HepG2 (cell line): ENCODE data around the gene ZNF17. TPM values are rescaled to one million over a fixed set of nuclear protein-coding genes. Genes with fewer than 3 reads are reported as not detected.

ENCODE experiments used
- ATF7 ChIP-seq, 2 experiments: fragments of 450-650 bp in 1 of 2; sonication (generic) in 1 of 2; formaldehyde crosslinking in 1 of 2; IDR thresholded peaks; 2 replicates each; pipeline versions ENCODE4 v1.4.0 to v1.6.1; 2016 to 2020; ENCODE audit warnings: antibody characterized with exemption in 1 of 2, mild to moderate bottlenecking in 1 of 2, missing genetic modification reagents in 1 of 2
- GZF1 ChIP-seq: sonication (generic); formaldehyde crosslinking; IDR thresholded peaks from 2 replicates; pipeline ENCODE4 v1.5.1; 2020; ENCODE audit warnings: mild to moderate bottlenecking, missing genetic modification reagents
- HES4 ChIP-seq: sonication (generic); formaldehyde crosslinking; IDR thresholded peaks from 2 replicates; pipeline ENCODE4 v1.9.0; 2021; ENCODE audit warnings: mild to moderate bottlenecking, missing genetic modification reagents, borderline replicate concordance
- HOXA9 ChIP-seq: sonication (generic); formaldehyde crosslinking; IDR thresholded peaks from 2 replicates; pipeline ENCODE4 v1.8.1; 2022; ENCODE audit warnings: missing genetic modification reagents, mild to moderate bottlenecking, moderate library complexity, borderline replicate concordance
- MYNN ChIP-seq: sonication (generic); formaldehyde crosslinking; IDR thresholded peaks from 2 replicates; pipeline ENCODE4 v1.4.0; 2020; ENCODE audit warnings: mild to moderate bottlenecking, low read depth, missing genetic modification reagents
- RBM39 ChIP-seq: fragments of 200-400 bp; formaldehyde crosslinking; IDR thresholded peaks from one replicate; pipeline ENCODE4 v1.6.1; 2018; ENCODE audit warnings: antibody characterized with exemption, mild to moderate bottlenecking, low read depth, low read length; ENCODE audit not compliant: poor library complexity, severe bottlenecking
- SMC3 ChIP-seq: IDR thresholded peaks from 2 replicates; pipeline ENCODE4 v1.6.1; 2011; ENCODE audit warnings: low read length, improper control_type of control experiment
- SNAPC2 ChIP-seq: sonication (generic); formaldehyde crosslinking; IDR thresholded peaks from 2 replicates; pipeline ENCODE4 v1.8.1; 2022; ENCODE audit warnings: mild to moderate bottlenecking, missing genetic modification reagents
- SNRNP70 ChIP-seq: fragments of 200-400 bp; formaldehyde crosslinking; IDR thresholded peaks from 2 replicates; pipeline ENCODE4 v1.6.1; 2017; ENCODE audit warnings: mild to moderate bottlenecking, low read depth, low read length, moderate library complexity
- TEAD3 ChIP-seq: optimal IDR thresholded peaks from 2 replicates; pipeline ENCODE3; 2016; ENCODE audit warnings: borderline replicate concordance
- ZNF180 ChIP-seq: sonication (generic); formaldehyde crosslinking; IDR thresholded peaks from 2 replicates; pipeline ENCODE4 v1.4.0; 2020; ENCODE audit warnings: low read depth, missing genetic modification reagents, borderline replicate concordance
- ZNF317 ChIP-seq: sonication (generic); formaldehyde crosslinking; IDR thresholded peaks from 2 replicates; pipeline ENCODE4 v1.5.0; 2020; ENCODE audit warnings: mild to moderate bottlenecking, missing genetic modification reagents
- ZNF382 ChIP-seq: sonication (generic); formaldehyde crosslinking; IDR thresholded peaks from 2 replicates; pipeline ENCODE4 v1.5.0; 2020; ENCODE audit warnings: missing genetic modification reagents, mild to moderate bottlenecking, borderline replicate concordance
- ZNF607 ChIP-seq: sonication (generic); formaldehyde crosslinking; IDR thresholded peaks from 2 replicates; pipeline ENCODE4 v1.5.1; 2020; ENCODE audit warnings: missing genetic modification reagents, mild to moderate bottlenecking, borderline replicate concordance
- ZNF678 ChIP-seq: sonication (generic); formaldehyde crosslinking; IDR thresholded peaks from 2 replicates; pipeline ENCODE4 v1.4.0; 2020; ENCODE audit warnings: mild to moderate bottlenecking, missing genetic modification reagents
- ZNF780A ChIP-seq: sonication (generic); formaldehyde crosslinking; IDR thresholded peaks from 2 replicates; pipeline ENCODE4 v1.8.0; 2022; ENCODE audit warnings: mild to moderate bottlenecking, missing genetic modification reagents, moderate library complexity
- ZSCAN20 ChIP-seq: sonication (generic); formaldehyde crosslinking; IDR thresholded peaks from 2 replicates; pipeline ENCODE4 v1.4.0; 2020; ENCODE audit warnings: missing genetic modification reagents, mild to moderate bottlenecking, borderline replicate concordance
- polyA plus RNA-seq, 8 experiments: library from polyadenylated mRNA; depleted of rRNA in 3 of 8; stranded (reverse) in 7 of 8; unstranded in 1 of 8; fragments of >200 nt; fragmentation: Illumina TruSeq in 4 of 8; extraction: Trizol in 4 of 8; gene quantifications; 2 replicates each; pipeline versions ENCODE4 v1.2.1 to v1.2.3, GENCODE V29; 2011 to 2016; ENCODE audit warnings: low read depth in 4 of 8, missing spikeins in 1 of 8, mixed read lengths in 1 of 8; ENCODE audit not compliant: insufficient read depth in 1 of 8
- total RNA-seq, 5 experiments: library from RNA; depleted of rRNA; stranded (reverse); fragments of >200 nt; fragmentation: Illumina TruSeq; extraction: Trizol; gene quantifications; 2 replicates each; pipeline ENCODE4 v1.2.3, GENCODE V29; 2016; ENCODE audit warnings: low read depth in 1 of 5
- TF ChIP-seq, protein P1 (sequence below): sonication (generic); formaldehyde crosslinking; IDR thresholded peaks from 2 replicates; pipeline ENCODE4 v1.5.0; 2020; ENCODE audit warnings: missing genetic modification reagents, mild to moderate bottlenecking, borderline replicate concordance
- TF ChIP-seq, protein P2 (sequence below): sonication (generic); formaldehyde crosslinking; IDR thresholded peaks from 2 replicates; pipeline ENCODE4 v1.5.1; 2020; ENCODE audit warnings: mild to moderate bottlenecking, missing genetic modification reagents, borderline replicate concordance
- TF ChIP-seq, protein P3 (sequence below): sonication (generic); formaldehyde crosslinking; IDR thresholded peaks from 2 replicates; pipeline ENCODE4 v1.5.0; 2020; ENCODE audit warnings: missing genetic modification reagents, mild to moderate bottlenecking, borderline replicate concordance

ZNF17 gene
- total and polyA plus RNA-seq, 2 of the 13 experiments (the other 11 are each of a cell fraction or from before 2014, with no cell fraction given), result 3.7 to 10.1 TPM

DNA sequence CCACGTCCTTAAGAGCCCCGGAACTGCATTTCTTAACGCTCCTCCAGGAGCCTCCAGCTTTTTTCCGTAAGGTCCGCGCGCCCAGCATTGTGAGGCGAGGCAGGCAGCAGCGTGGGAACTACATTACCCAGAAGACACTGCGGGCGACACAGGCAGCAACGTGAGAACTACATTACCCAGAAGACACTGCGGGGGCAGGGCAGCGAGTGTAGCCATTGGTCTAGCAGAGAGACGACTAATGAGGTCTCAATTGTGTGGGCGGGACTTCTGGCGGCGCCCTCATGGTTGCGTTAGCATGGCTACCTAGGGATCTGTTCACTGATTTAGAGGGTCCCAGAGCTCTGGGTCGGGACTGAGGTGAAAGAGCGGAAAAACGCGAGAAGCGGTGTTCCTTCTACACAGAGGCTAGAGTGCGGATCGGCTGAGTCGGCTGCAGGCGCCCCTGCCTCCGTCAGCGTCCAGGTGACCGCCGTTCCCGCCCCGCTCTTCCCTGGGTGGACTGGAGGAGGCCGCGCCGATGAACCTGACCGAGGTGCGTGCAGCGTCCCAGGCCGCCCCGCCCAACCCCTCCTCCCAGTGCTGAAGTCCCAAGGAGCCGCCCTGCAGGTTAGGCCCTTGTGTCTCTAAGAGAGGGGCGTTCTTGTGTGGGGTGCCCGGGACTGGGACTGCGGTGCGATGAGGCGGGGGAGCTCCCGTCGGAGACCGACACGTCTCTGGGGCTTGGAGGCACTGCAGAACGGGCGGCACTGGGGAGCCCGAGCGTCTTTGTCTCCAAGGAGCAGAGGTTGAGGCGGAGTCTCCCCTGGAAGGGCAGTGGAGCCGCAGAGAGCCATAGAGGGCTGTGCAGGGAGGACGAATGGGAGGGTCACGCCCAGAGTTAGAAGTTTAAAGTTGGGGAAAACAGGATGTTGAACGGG, 24.4 kb downstream of the ZNF17 start, which contains the start of gene ZNF749 (continued):
- TF ChIP-seq ZNF317 (CRISPR knock-in tag) (0 out of 2 replicates have a peak, but pooled peaks have one; percentile 82), HOXA9 (CRISPR knock-in tag) (peak; percentile 49; the same call in 1 of the 2 replicates), ZNF180 (CRISPR knock-in tag) (no peak), SNAPC2 (no peak), ZNF607 (CRISPR knock-in tag) (no peak), ZNF780A (peak; percentile 29; the same call in 1 of the 2 replicates), ATF7 (IDR thresholded peaks at IDR 0.05) (no peak), ATF7 (CRISPR knock-in tag; IDR thresholded peaks at IDR 0.05) (no peak), ZNF382 (no peak), GZF1 (CRISPR knock-in tag) (no peak), ZSCAN20 (no peak), ZNF678 (CRISPR knock-in tag) (no peak), RBM39 (peak; percentile 24), HES4 (CRISPR knock-in tag) (no peak), MYNN (CRISPR knock-in tag) (no peak; the same call in 1 of the 2 replicates), SMC3 (no peak), SNRNP70 (no peak), TEAD3 (no peak)
- TF ChIP-seq, protein P1, sequence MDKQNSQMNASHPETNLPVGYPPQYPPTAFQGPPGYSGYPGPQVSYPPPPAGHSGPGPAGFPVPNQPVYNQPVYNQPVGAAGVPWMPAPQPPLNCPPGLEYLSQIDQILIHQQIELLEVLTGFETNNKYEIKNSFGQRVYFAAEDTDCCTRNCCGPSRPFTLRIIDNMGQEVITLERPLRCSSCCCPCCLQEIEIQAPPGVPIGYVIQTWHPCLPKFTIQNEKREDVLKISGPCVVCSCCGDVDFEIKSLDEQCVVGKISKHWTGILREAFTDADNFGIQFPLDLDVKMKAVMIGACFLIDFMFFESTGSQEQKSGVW, result no peak
- TF ChIP-seq, protein P2, sequence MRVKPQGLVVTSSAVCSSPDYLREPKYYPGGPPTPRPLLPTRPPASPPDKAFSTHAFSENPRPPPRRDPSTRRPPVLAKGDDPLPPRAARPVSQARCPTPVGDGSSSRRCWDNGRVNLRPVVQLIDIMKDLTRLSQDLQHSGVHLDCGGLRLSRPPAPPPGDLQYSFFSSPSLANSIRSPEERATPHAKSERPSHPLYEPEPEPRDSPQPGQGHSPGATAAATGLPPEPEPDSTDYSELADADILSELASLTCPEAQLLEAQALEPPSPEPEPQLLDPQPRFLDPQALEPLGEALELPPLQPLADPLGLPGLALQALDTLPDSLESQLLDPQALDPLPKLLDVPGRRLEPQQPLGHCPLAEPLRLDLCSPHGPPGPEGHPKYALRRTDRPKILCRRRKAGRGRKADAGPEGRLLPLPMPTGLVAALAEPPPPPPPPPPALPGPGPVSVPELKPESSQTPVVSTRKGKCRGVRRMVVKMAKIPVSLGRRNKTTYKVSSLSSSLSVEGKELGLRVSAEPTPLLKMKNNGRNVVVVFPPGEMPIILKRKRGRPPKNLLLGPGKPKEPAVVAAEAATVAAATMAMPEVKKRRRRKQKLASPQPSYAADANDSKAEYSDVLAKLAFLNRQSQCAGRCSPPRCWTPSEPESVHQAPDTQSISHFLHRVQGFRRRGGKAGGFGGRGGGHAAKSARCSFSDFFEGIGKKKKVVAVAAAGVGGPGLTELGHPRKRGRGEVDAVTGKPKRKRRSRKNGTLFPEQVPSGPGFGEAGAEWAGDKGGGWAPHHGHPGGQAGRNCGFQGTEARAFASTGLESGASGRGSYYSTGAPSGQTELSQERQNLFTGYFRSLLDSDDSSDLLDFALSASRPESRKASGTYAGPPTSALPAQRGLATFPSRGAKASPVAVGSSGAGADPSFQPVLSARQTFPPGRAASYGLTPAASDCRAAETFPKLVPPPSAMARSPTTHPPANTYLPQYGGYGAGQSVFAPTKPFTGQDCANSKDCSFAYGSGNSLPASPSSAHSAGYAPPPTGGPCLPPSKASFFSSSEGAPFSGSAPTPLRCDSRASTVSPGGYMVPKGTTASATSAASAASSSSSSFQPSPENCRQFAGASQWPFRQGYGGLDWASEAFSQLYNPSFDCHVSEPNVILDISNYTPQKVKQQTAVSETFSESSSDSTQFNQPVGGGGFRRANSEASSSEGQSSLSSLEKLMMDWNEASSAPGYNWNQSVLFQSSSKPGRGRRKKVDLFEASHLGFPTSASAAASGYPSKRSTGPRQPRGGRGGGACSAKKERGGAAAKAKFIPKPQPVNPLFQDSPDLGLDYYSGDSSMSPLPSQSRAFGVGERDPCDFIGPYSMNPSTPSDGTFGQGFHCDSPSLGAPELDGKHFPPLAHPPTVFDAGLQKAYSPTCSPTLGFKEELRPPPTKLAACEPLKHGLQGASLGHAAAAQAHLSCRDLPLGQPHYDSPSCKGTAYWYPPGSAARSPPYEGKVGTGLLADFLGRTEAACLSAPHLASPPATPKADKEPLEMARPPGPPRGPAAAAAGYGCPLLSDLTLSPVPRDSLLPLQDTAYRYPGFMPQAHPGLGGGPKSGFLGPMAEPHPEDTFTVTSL (CRISPR knock-in tag), result no peak
- TF ChIP-seq, protein P3, sequence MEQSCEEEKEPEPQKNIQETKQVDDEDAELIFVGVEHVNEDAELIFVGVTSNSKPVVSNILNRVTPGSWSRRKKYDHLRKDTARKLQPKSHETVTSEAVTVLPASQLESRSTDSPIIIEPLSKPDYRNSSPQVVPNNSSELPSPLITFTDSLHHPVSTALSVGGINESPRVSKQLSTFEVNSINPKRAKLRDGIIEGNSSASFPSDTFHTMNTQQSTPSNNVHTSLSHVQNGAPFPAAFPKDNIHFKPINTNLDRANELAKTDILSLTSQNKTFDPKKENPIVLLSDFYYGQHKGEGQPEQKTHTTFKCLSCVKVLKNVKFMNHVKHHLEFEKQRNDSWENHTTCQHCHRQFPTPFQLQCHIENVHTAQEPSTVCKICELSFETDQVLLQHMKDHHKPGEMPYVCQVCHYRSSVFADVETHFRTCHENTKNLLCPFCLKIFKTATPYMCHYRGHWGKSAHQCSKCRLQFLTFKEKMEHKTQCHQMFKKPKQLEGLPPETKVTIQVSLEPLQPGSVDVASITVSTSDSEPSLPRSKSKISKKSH (CRISPR knock-in tag), result no peak
